Lower leg skin (tissue), 3 donors: ENCODE results near the gene PSME4.

ENCODE experiments used
- CTCF ChIP-seq, 3 donors: fragments of 450-650 bp; IDR thresholded peaks; one replicate each; pipeline ENCODE4 v1.5.1; 2016; ENCODE audit warnings: antibody characterized with exemption in 3 of 3, mild to moderate bottlenecking in 3 of 3, moderate library complexity in 2 of 3
- POLR2A ChIP-seq, 2 donors: fragments of 450-650 bp; IDR thresholded peaks; one replicate each; pipeline ENCODE4 v1.6.1; 2016 to 2017; ENCODE audit warnings: antibody characterized with exemption in 2 of 2, mild to moderate bottlenecking in 1 of 2, moderate library complexity in 1 of 2

GRCh38 chr2:53991948-53992347 is 21.2 kb upstream of the PSME4 start:
- TF ChIP-seq CTCF (IDR thresholded peaks at IDR 0.05) = no peak
- no peak for TF ChIP-seq POLR2A (IDR thresholded peaks at IDR 0.05)
